HepG2 (cell line): Measurements from ENCODE around the gene PGPEP1. TPM values are rescaled to one million over a fixed set of nuclear protein-coding genes. Genes with fewer than 3 reads are reported as not detected.

Experiments used
- KDM6A ChIP-seq: IDR thresholded peaks from 2 replicates; pipeline ENCODE4 v1.6.1; 2016; ENCODE audit warnings: low read depth
- NR2C2 ChIP-seq: sonication (generic); formaldehyde crosslinking; IDR thresholded peaks from 2 replicates; pipeline ENCODE4 v1.4.0; 2020; ENCODE audit warnings: missing genetic modification reagents, mild to moderate bottlenecking, moderate library complexity, borderline replicate concordance
- PHF21A ChIP-seq: sonication (generic); formaldehyde crosslinking; IDR thresholded peaks from 2 replicates; pipeline ENCODE4 v1.5.0; 2020; ENCODE audit warnings: mild to moderate bottlenecking, missing genetic modification reagents
- RARA ChIP-seq: IDR thresholded peaks from 2 replicates; pipeline ENCODE4 v1.6.1; 2016; ENCODE audit warnings: missing genetic modification reagents, missing compliant biosample characterization
- SOX13 ChIP-seq, 3 experiments: fragments of 450-650 bp in 1 of 3; sonication (generic) in 1 of 3; formaldehyde crosslinking in 1 of 3; IDR thresholded peaks in 2 of 3; conservative IDR thresholded peaks in 1 of 3; 2 replicates each; pipeline versions ENCODE4 v1.5.0 to v1.6.1; 2016 to 2020; ENCODE audit warnings: antibody characterized with exemption in 1 of 3, mild to moderate bottlenecking in 1 of 3, missing compliant biosample characterization in 1 of 3, missing genetic modification reagents in 1 of 3, moderate library complexity in 1 of 3
- TFDP2 ChIP-seq: sonication (generic); formaldehyde crosslinking; IDR thresholded peaks from 2 replicates; pipeline ENCODE4 v1.4.0; 2020; ENCODE audit warnings: missing genetic modification reagents
- ZFAT ChIP-seq: sonication (generic); formaldehyde crosslinking; conservative IDR thresholded peaks from 2 replicates; pipeline ENCODE4 v1.8.1; 2023; ENCODE audit warnings: missing genetic modification reagents, inconsistent platforms
- ZFX ChIP-seq: sonication (generic); formaldehyde crosslinking; IDR thresholded peaks from 2 replicates; pipeline ENCODE4 v1.4.0; 2020; ENCODE audit warnings: mild to moderate bottlenecking, low read depth, missing genetic modification reagents, moderate library complexity
- ZNF546 ChIP-seq: sonication (generic); formaldehyde crosslinking; conservative IDR thresholded peaks from 2 replicates; pipeline ENCODE4 v1.8.1; 2023; ENCODE audit warnings: mild to moderate bottlenecking, missing genetic modification reagents
- ZNF567 ChIP-seq: sonication (generic); formaldehyde crosslinking; IDR thresholded peaks from 2 replicates; pipeline ENCODE4 v1.8.1; 2023; ENCODE audit warnings: mild to moderate bottlenecking, missing genetic modification reagents, borderline replicate concordance
- ZNF792 ChIP-seq: IDR thresholded peaks from 2 replicates; pipeline ENCODE4 v1.6.1; 2016
- polyA plus RNA-seq, 8 experiments: library from polyadenylated mRNA; depleted of rRNA in 3 of 8; stranded (reverse) in 7 of 8; unstranded in 1 of 8; fragments of >200 nt; fragmentation: Illumina TruSeq in 4 of 8; extraction: Trizol in 4 of 8; gene quantifications; 2 replicates each; pipeline versions ENCODE4 v1.2.1 to v1.2.3, GENCODE V29; 2011 to 2016; ENCODE audit warnings: low read depth in 4 of 8, missing spikeins in 1 of 8, mixed read lengths in 1 of 8; ENCODE audit not compliant: insufficient read depth in 1 of 8
- total RNA-seq, 5 experiments: library from RNA; depleted of rRNA; stranded (reverse); fragments of >200 nt; fragmentation: Illumina TruSeq; extraction: Trizol; gene quantifications; 2 replicates each; pipeline ENCODE4 v1.2.3, GENCODE V29; 2016; ENCODE audit warnings: low read depth in 1 of 5
- TF ChIP-seq, protein P1 (sequence below): sonication (generic); formaldehyde crosslinking; IDR thresholded peaks from 2 replicates; pipeline ENCODE4 v1.4.0; 2020; ENCODE audit warnings: low read depth, missing genetic modification reagents
- TF ChIP-seq, protein P2 (sequence below): sonication (generic); formaldehyde crosslinking; IDR thresholded peaks from 2 replicates; pipeline ENCODE4 v1.5.1; 2020; ENCODE audit warnings: missing genetic modification reagents, mild to moderate bottlenecking, borderline replicate concordance
- TF ChIP-seq, protein P3 (sequence below): sonication (generic); formaldehyde crosslinking; IDR thresholded peaks from 2 replicates; pipeline ENCODE4 v1.4.0; 2020; ENCODE audit warnings: missing genetic modification reagents

PGPEP1 gene
- total and polyA plus RNA-seq, 2 of the 13 experiments (the other 11 are each of a cell fraction or from before 2014, with no cell fraction given) = 53.1 to 56.6 TPM

GRCh38 chr19:18317961-18318800 lies 22.2 kb upstream of the PGPEP1 start (continued):
- TF ChIP-seq, protein P1, sequence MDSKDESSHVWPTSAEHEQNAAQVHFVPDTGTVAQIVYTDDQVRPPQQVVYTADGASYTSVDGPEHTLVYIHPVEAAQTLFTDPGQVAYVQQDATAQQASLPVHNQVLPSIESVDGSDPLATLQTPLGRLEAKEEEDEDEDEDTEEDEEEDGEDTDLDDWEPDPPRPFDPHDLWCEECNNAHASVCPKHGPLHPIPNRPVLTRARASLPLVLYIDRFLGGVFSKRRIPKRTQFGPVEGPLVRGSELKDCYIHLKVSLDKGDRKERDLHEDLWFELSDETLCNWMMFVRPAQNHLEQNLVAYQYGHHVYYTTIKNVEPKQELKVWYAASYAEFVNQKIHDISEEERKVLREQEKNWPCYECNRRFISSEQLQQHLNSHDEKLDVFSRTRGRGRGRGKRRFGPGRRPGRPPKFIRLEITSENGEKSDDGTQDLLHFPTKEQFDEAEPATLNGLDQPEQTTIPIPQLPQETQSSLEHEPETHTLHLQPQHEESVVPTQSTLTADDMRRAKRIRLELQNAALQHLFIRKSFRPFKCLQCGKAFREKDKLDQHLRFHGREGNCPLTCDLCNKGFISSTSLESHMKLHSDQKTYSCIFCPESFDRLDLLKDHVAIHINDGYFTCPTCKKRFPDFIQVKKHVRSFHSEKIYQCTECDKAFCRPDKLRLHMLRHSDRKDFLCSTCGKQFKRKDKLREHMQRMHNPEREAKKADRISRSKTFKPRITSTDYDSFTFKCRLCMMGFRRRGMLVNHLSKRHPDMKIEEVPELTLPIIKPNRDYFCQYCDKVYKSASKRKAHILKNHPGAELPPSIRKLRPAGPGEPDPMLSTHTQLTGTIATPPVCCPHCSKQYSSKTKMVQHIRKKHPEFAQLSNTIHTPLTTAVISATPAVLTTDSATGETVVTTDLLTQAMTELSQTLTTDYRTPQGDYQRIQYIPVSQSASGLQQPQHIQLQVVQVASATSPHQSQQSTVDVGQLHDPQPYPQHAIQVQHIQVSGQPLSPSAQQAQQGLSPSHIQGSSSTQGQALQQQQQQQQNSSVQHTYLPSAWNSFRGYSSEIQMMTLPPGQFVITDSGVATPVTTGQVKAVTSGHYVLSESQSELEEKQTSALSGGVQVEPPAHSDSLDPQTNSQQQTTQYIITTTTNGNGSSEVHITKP (CRISPR knock-in tag) = 0 out of 2 replicates have a peak, but pooled peaks have one; percentile 24
- TF ChIP-seq TFDP2 (CRISPR knock-in tag) = 0 out of 2 replicates have a peak, but pooled peaks have one; percentile 18
- TF ChIP-seq ZFX (CRISPR knock-in tag) = peak; percentile 83
- no peak for TF ChIP-seq ZNF567 (CRISPR knock-in tag)
- 0 out of 2 replicates have a peak, but pooled peaks have one; percentile 20 for TF ChIP-seq KDM6A (CRISPR knock-in tag)
- TF ChIP-seq, protein P2, sequence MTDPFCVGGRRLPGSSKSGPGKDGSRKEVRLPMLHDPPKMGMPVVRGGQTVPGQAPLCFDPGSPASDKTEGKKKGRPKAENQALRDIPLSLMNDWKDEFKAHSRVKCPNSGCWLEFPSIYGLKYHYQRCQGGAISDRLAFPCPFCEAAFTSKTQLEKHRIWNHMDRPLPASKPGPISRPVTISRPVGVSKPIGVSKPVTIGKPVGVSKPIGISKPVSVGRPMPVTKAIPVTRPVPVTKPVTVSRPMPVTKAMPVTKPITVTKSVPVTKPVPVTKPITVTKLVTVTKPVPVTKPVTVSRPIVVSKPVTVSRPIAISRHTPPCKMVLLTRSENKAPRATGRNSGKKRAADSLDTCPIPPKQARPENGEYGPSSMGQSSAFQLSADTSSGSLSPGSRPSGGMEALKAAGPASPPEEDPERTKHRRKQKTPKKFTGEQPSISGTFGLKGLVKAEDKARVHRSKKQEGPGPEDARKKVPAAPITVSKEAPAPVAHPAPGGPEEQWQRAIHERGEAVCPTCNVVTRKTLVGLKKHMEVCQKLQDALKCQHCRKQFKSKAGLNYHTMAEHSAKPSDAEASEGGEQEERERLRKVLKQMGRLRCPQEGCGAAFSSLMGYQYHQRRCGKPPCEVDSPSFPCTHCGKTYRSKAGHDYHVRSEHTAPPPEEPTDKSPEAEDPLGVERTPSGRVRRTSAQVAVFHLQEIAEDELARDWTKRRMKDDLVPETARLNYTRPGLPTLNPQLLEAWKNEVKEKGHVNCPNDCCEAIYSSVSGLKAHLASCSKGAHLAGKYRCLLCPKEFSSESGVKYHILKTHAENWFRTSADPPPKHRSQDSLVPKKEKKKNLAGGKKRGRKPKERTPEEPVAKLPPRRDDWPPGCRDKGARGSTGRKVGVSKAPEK (CRISPR knock-in tag) = 0 out of 2 replicates have a peak, but pooled peaks have one; percentile 35
- TF ChIP-seq ZNF792 (CRISPR knock-in tag) = 0 out of 2 replicates have a peak, but pooled peaks have one; percentile 59
- peak; percentile 76 for TF ChIP-seq PHF21A (CRISPR knock-in tag)
- peak; percentile 87 for TF ChIP-seq RARA
- no peak for TF ChIP-seq ZFAT (CRISPR knock-in tag)
- peak; percentile 70 for TF ChIP-seq NR2C2
- TF ChIP-seq ZNF546 (CRISPR knock-in tag) = 0 out of 2 replicates have a peak, but pooled peaks have one; percentile 57
- TF ChIP-seq, protein P3, sequence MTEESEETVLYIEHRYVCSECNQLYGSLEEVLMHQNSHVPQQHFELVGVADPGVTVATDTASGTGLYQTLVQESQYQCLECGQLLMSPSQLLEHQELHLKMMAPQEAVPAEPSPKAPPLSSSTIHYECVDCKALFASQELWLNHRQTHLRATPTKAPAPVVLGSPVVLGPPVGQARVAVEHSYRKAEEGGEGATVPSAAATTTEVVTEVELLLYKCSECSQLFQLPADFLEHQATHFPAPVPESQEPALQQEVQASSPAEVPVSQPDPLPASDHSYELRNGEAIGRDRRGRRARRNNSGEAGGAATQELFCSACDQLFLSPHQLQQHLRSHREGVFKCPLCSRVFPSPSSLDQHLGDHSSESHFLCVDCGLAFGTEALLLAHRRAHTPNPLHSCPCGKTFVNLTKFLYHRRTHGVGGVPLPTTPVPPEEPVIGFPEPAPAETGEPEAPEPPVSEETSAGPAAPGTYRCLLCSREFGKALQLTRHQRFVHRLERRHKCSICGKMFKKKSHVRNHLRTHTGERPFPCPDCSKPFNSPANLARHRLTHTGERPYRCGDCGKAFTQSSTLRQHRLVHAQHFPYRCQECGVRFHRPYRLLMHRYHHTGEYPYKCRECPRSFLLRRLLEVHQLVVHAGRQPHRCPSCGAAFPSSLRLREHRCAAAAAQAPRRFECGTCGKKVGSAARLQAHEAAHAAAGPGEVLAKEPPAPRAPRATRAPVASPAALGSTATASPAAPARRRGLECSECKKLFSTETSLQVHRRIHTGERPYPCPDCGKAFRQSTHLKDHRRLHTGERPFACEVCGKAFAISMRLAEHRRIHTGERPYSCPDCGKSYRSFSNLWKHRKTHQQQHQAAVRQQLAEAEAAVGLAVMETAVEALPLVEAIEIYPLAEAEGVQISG (CRISPR knock-in tag) = peak; percentile 44; the same call in 1 of the 2 replicates
- no peak for TF ChIP-seq SOX13 (IDR thresholded peaks at IDR 0.05)
- peak in 1 of 2 experiments; percentile 66; a peak in 2 of 4 replicates for TF ChIP-seq SOX13 (CRISPR knock-in tag; conservative IDR thresholded peaks at IDR 0.05 in 1 of 2, IDR thresholded peaks at IDR 0.05 in 1 of 2)
